ENCODE results near the gene MS4A4E.
A peak's percentile ranks its signal among the peaks of the same experiment; 100 is the strongest.

The MS4A4E gene

DNA sequence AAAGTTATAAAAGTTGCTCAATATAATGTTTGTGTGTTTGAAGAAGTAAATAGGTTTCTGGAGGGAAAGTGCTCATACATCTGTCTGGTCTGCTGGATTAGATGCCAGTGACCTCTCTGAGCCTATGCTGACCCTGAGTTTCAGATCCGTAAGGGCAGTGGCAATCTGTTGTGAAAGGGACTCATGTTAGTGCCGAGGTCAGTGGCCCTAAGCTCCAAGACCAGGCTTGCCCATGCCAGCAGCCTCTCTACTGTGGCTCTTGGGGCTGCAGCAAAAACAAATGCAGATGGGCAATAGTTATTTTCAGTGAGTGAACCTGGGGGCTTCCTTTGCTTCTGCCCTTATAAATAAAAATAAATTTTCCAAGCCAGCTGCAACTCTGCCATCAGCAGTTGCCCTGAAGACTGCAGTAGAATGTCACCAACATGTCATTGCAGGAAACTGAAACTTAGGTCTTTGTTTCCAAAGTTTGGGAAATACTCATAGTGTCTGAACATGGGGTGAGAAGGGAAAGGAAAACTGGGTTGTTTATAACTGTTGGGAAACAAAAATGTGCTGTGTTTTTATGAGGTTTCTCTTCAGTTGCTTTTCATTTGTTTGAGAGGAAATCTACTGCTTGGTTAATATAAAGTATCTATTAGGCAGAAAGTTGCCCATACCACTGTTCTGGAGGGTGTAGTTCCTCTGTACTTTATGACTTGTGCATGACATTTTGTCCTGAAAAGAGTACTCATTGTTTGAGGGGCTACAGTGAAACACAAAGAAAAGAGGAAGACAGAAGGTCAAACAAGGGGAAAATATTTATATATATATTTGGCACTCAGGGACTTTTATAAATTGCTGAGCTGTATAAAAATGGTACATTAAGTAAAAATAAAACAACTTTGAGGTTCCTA is 9.5 kb upstream of the MS4A4E start:
- TF ChIP-seq ZNF121 (tag by site-specific recombination; IDR thresholded peaks at IDR 0.05) (no peak), ZNF776 (tag by site-specific recombination; IDR thresholded peaks at IDR 0.05; ENCODE audit: borderline replicate concordance) (no peak), ZNF837 (tag by site-specific recombination; IDR thresholded peaks at IDR 0.05) (no peak), ZNF571 (tag by site-specific recombination; IDR thresholded peaks at IDR 0.05) (no peak), ZFP41 (tag by site-specific recombination; IDR thresholded peaks at IDR 0.05; ENCODE audit: borderline replicate concordance) (no peak), ZNF514 (tag by site-specific recombination; IDR thresholded peaks at IDR 0.05) (no peak), ZNF529 (tag by site-specific recombination; IDR thresholded peaks at IDR 0.05; ENCODE audit: insufficient replicate concordance) (no peak), ZNF76 (tag by site-specific recombination; IDR thresholded peaks at IDR 0.05; ENCODE audit: borderline replicate concordance, low read depth) (no peak)
- H3K36me3 ChIP-seq (ENCODE audit: control insufficient read depth in 2 of 2, insufficient read depth in 1 of 2, low read length in 2 of 2): no peaks in the 10 kb centered on the region
- ChIA-PET POLR2A (no interaction called here), CTCF (interaction anchor here (0.6 to 2.5 kb wide), 14 partner anchors 9 to 449 kb away, joined by 3 to 13 read pairs (median 4); partner anchors contain the start of gene MS4A4E)
- H3K4me1 ChIP-seq (ENCODE audit: control insufficient read depth, insufficient read depth, low read length): no peaks in the 10 kb centered on the region
- no peak overlapping the region for H3K27ac ChIP-seq (ENCODE audit: extremely low read depth, low read depth, low read length)
- no peak overlapping the region for H3K4me3 ChIP-seq (ENCODE audit: low read depth, low read length)
- H3K9me3 ChIP-seq (ENCODE audit: control insufficient read depth, insufficient read depth, low read depth, low read length): no peaks in the 10 kb centered on the region

DNA sequence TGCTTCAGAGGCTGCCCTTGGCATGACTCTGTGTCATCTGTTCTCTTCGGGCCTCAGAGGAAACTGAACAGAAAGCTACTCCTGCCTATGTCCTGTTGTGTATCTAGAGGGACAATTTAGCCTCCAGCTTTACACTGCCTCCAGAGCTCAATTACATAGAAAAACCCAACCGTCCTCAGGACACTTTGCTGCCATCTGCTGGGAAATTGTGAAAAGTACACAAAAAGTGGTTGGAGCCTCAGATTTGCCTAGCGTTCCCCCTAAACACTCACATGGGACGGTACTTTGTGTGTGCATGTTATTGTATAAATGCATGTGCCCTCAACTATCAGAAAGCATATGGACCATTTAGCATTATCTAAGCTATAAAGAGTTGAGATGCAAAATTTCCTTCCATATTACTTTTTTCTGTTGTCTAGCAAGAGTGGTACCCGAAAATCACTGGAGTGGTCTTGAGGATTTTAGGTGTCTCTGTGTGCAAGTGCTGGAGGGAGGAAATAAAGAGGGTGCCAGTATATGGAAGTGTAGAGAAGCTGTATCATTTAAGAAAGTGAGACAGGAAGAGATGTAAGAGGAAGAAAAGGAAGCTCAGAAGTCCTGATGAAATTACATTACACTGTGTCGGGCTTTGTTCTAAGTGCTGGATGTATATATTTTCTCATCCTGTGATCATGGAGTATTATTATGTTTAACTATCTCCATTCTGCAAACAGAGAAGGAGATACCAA is 8.7 kb upstream of the MS4A4E start:
- H3K9me3 ChIP-seq (ENCODE audit: control insufficient read depth, insufficient read depth, low read depth, low read length): no peaks in the 10 kb centered on the region
- ChIA-PET CTCF (interaction anchor here (0.6 to 2.5 kb wide), 26 partner anchors 8 to 448 kb away, joined by 3 to 13 read pairs (median 3); partner anchors contain the start of genes MS4A4E and MS4A6A), POLR2A (no interaction called here)
- no peak for TF ChIP-seq HOXD13 (CRISPR knock-in tag; IDR thresholded peaks at IDR 0.05; ENCODE audit: borderline replicate concordance)
- TF ChIP-seq SETDB1 (IDR thresholded peaks at IDR 0.05; ENCODE audit: insufficient read length, low read length): no peak
- peak; percentile 19; the same call in 1 of the 2 replicates for TF ChIP-seq CTCF (tag by site-specific recombination; IDR thresholded peaks at IDR 0.05)
- H3K36me3 ChIP-seq (ENCODE audit: control insufficient read depth in 2 of 2, insufficient read depth in 1 of 2, low read length in 2 of 2): no peaks in the 10 kb centered on the region
- no peak overlapping the region for H3K27ac ChIP-seq (ENCODE audit: extremely low read depth, low read depth, low read length)
- no peak overlapping the region for H3K4me3 ChIP-seq (ENCODE audit: low read depth, low read length)
- H3K4me1 ChIP-seq (ENCODE audit: control insufficient read depth, insufficient read depth, low read length): no peaks in the 10 kb centered on the region

- H3K36me3 ChIP-seq (ENCODE audit: control insufficient read depth in 2 of 2, insufficient read depth in 1 of 2, low read length in 2 of 2): no peaks in the 10 kb centered on the region
- no peaks in the 10 kb centered on the region for H3K4me1 ChIP-seq (ENCODE audit: control insufficient read depth, insufficient read depth, low read length)
- ChIA-PET CTCF (no interaction called here), POLR2A (no interaction called here)
- H3K27ac ChIP-seq (ENCODE audit: extremely low read depth, low read depth, low read length): no peak overlapping the region
- H3K9me3 ChIP-seq (ENCODE audit: control insufficient read depth, insufficient read depth, low read depth, low read length): no peaks in the 10 kb centered on the region
- H3K4me3 ChIP-seq (ENCODE audit: low read depth, low read length): no peak overlapping the region
- TF ChIP-seq ZNF785 (tag by site-specific recombination; IDR thresholded peaks at IDR 0.05) (no peak), ZEB2 (tag by site-specific recombination; IDR thresholded peaks at IDR 0.05) (no peak), CTCF (tag by site-specific recombination; IDR thresholded peaks at IDR 0.05) (no peak), YY2 (tag by site-specific recombination; IDR thresholded peaks at IDR 0.05) (no peak), ZNF544 (tag by site-specific recombination; IDR thresholded peaks at IDR 0.05) (no peak), ZNF354C (tag by site-specific recombination; IDR thresholded peaks at IDR 0.05; ENCODE audit: borderline replicate concordance, low read depth) (no peak), ZNF600 (tag by site-specific recombination; IDR thresholded peaks at IDR 0.05) (no peak), ZNF426 (tag by site-specific recombination; IDR thresholded peaks at IDR 0.05) (no peak)
- TF ChIP-seq, protein P1, sequence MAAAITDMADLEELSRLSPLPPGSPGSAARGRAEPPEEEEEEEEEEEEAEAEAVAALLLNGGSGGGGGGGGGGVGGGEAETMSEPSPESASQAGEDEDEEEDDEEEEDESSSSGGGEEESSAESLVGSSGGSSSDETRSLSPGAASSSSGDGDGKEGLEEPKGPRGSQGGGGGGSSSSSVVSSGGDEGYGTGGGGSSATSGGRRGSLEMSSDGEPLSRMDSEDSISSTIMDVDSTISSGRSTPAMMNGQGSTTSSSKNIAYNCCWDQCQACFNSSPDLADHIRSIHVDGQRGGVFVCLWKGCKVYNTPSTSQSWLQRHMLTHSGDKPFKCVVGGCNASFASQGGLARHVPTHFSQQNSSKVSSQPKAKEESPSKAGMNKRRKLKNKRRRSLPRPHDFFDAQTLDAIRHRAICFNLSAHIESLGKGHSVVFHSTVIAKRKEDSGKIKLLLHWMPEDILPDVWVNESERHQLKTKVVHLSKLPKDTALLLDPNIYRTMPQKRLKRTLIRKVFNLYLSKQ (tag by site-specific recombination; IDR thresholded peaks at IDR 0.05; ENCODE audit: borderline replicate concordance): no peak
- TF ChIP-seq, protein P2, sequence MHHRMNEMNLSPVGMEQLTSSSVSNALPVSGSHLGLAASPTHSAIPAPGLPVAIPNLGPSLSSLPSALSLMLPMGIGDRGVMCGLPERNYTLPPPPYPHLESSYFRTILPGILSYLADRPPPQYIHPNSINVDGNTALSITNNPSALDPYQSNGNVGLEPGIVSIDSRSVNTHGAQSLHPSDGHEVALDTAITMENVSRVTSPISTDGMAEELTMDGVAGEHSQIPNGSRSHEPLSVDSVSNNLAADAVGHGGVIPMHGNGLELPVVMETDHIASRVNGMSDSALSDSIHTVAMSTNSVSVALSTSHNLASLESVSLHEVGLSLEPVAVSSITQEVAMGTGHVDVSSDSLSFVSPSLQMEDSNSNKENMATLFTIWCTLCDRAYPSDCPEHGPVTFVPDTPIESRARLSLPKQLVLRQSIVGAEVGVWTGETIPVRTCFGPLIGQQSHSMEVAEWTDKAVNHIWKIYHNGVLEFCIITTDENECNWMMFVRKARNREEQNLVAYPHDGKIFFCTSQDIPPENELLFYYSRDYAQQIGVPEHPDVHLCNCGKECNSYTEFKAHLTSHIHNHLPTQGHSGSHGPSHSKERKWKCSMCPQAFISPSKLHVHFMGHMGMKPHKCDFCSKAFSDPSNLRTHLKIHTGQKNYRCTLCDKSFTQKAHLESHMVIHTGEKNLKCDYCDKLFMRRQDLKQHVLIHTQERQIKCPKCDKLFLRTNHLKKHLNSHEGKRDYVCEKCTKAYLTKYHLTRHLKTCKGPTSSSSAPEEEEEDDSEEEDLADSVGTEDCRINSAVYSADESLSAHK (tag by site-specific recombination; IDR thresholded peaks at IDR 0.05): no peak
These were observed 1.2 kb downstream of the MS4A4E start for GRCh38 chr11:60241786-60242185.

Measured in HEK293 (cell line).